SK-N-SH (cell line): ENCODE results near the gene KCNG3. TPM values are rescaled to one million over a fixed set of nuclear protein-coding genes. Genes with fewer than 3 reads are reported as not detected.

ENCODE experiments used
- CTCF ChIA-PET: fragments of 300-600, 350-600 bp; formaldehyde crosslinking; extraction: SDS; loops from one replicate; lab custom pipeline; 2021; lab: Yijun Ruan, JAX
- POLR2A ChIA-PET: fragments of 350-600 bp; sonication (Branson Sonifier 250); formaldehyde crosslinking; extraction: SDS; loops from one replicate; lab custom pipeline; 2020; ENCODE audit warnings: antibody characterized with exemption, inconsistent platforms; lab: Yijun Ruan, JAX
- DNase-seq: peaks from one replicate; pipeline ENCODE4 v3.0.0; 2012
- H2AFZ ChIP-seq: fragments of 200-600 bp; sonication (generic); 2 replicates; pipeline ENCODE4 v1.8.1; 2016; ENCODE audit warnings: antibody characterized with exemption, mild to moderate bottlenecking, low read depth
- H3F3A ChIP-seq: fragments of 200-600 bp; sonication (generic); replicated peaks from 2 replicates; pipeline ENCODE3; 2016; ENCODE audit warnings: antibody characterized with exemption, mild to moderate bottlenecking; ENCODE audit not compliant: insufficient read depth
- H3K27ac ChIP-seq, 2 experiments: fragments of 200-500 bp in 1 of 2; fragments of 200-600 bp in 1 of 2; sonication (Bioruptor generic) in 1 of 2; sonication (generic), shearing (Covaris generic) in 1 of 2; 2 replicates each; pipeline versions ENCODE4 v1.5.1 to v1.6.1; 2014 to 2016; ENCODE audit warnings: low read depth in 2 of 2, inconsistent platforms in 1 of 2, low read length in 1 of 2, mild to moderate bottlenecking in 1 of 2, mixed read lengths in 1 of 2
- H3K27me3 ChIP-seq: fragments of 200-600 bp; sonication (generic), shearing (Covaris generic); 2 replicates; pipeline ENCODE4 v1.6.1; 2016; ENCODE audit warnings: mixed run types; ENCODE audit not compliant: insufficient read depth
- H3K36me3 ChIP-seq, 2 experiments: fragments of 200-500 bp in 1 of 2; fragments of 200-600 bp in 1 of 2; sonication (Bioruptor generic) in 1 of 2; sonication (generic) in 1 of 2; replicated peaks in 1 of 2; 2 replicates each; pipeline versions ENCODE3 to v1.5.1; 2014 to 2016; ENCODE audit warnings: low read length in 1 of 2, mild to moderate bottlenecking in 1 of 2; ENCODE audit not compliant: insufficient read depth in 2 of 2, control insufficient read depth in 1 of 2
- H3K4me1 ChIP-seq, 2 experiments: fragments of 200-500 bp in 1 of 2; fragments of 200-600 bp in 1 of 2; sonication (Bioruptor generic) in 1 of 2; sonication (generic), shearing (Covaris generic) in 1 of 2; 2 replicates each; pipeline versions ENCODE4 v1.5.1 to v1.6.1; 2014 to 2016; ENCODE audit warnings: low read depth in 1 of 2, low read length in 1 of 2, mixed run types in 1 of 2; ENCODE audit not compliant: insufficient read depth in 2 of 2, control insufficient read depth in 1 of 2
- H3K4me2 ChIP-seq: fragments of 200-600 bp; sonication (generic), shearing (Covaris generic); 2 replicates; pipeline ENCODE4 v1.6.1; 2017; ENCODE audit warnings: mixed run types
- H3K4me3 ChIP-seq, 2 experiments: fragments of 200-500 bp in 1 of 2; fragments of 200-600 bp in 1 of 2; sonication (Bioruptor generic) in 1 of 2; sonication (generic), shearing (Covaris generic) in 1 of 2; 2 replicates each; pipeline versions ENCODE4 v1.5.1 to v1.8.1; 2014 to 2016; ENCODE audit warnings: low read depth in 2 of 2, inconsistent platforms in 1 of 2, low read length in 1 of 2, mild to moderate bottlenecking in 1 of 2, mixed read lengths in 1 of 2, moderate library complexity in 1 of 2
- H3K79me2 ChIP-seq: fragments of 200-600 bp; sonication (generic); 2 replicates; pipeline ENCODE4 v1.8.1; 2017; ENCODE audit warnings: mild to moderate bottlenecking; ENCODE audit not compliant: insufficient read depth
- H3K9ac ChIP-seq: fragments of 200-600 bp; sonication (generic); 2 replicates; pipeline ENCODE4 v1.6.1; 2017; ENCODE audit warnings: mixed run types
- H3K9me2 ChIP-seq: fragments of 200-600 bp; sonication (generic); 2 replicates; pipeline ENCODE4 v1.6.1; 2017; ENCODE audit warnings: mixed run types
- H3K9me3 ChIP-seq: fragments of 200-600 bp; sonication (generic); 2 replicates; pipeline ENCODE4 v1.6.1; 2017; ENCODE audit warnings: mixed run types, mild to moderate bottlenecking, moderate library complexity
- H4K20me1 ChIP-seq: fragments of 200-600 bp; sonication (generic); 2 replicates; pipeline ENCODE4 v1.6.1; 2017; ENCODE audit warnings: mild to moderate bottlenecking, mixed run types; ENCODE audit not compliant: insufficient read depth
- EP300 ChIP-seq, 2 experiments: IDR thresholded peaks; 2 replicates each; pipeline versions ENCODE4 v1.4.0 to v1.6.1; 2012; ENCODE audit warnings: borderline replicate concordance in 1 of 2, low read depth in 1 of 2, low read length in 1 of 2
- EZH2phosphoT487 ChIP-seq: fragments of 200-600 bp; sonication (generic); IDR thresholded peaks from 2 replicates; pipeline ENCODE4 v1.6.1; 2017; ENCODE audit warnings: low read depth, mixed run types, mild to moderate bottlenecking, antibody characterized with exemption, moderate library complexity, borderline replicate concordance
- FOSL2 ChIP-seq: IDR thresholded peaks from 2 replicates; pipeline ENCODE4 v1.4.0; 2012; ENCODE audit warnings: low read depth, mild to moderate bottlenecking, moderate library complexity, borderline replicate concordance
- FOXJ3 ChIP-seq: sonication (generic); formaldehyde crosslinking; IDR thresholded peaks from 2 replicates; pipeline ENCODE4 v1.5.1; 2020; ENCODE audit warnings: mild to moderate bottlenecking, missing genetic modification reagents
- FOXM1 ChIP-seq: IDR thresholded peaks from 2 replicates; pipeline ENCODE4 v1.4.0; 2012; ENCODE audit warnings: low read depth, mild to moderate bottlenecking
- JUND ChIP-seq: IDR thresholded peaks from 2 replicates; pipeline ENCODE4 v1.4.0; 2012
- MXI1 ChIP-seq: IDR thresholded peaks from 2 replicates; pipeline ENCODE4 v1.6.1; 2012; ENCODE audit warnings: mild to moderate bottlenecking, low read depth, low read length, improper control_type of control experiment
- RXRA ChIP-seq: IDR thresholded peaks from 2 replicates; pipeline ENCODE4 v1.4.0; 2012; ENCODE audit warnings: low read depth, mild to moderate bottlenecking, borderline replicate concordance
- SIN3A ChIP-seq: IDR thresholded peaks from 2 replicates; pipeline ENCODE4 v1.6.1; 2012; ENCODE audit warnings: low read depth, mild to moderate bottlenecking, low read length, moderate library complexity, borderline replicate concordance
- SMC3 ChIP-seq: IDR thresholded peaks from 2 replicates; pipeline ENCODE4 v1.6.1; 2012; ENCODE audit warnings: low read depth, low read length, improper control_type of control experiment
- WGBS: methylation state at CpG from one replicate; pipeline ENCODE4 v1.1.6; 2017; ENCODE audit warnings: low lambda C conversion rate; 5-methylcytosine and 5-hydroxymethylcytosine counted together
- polyA plus RNA-seq, 3 experiments: library from polyadenylated mRNA; depleted of rRNA; stranded (reverse); fragments of >200 nt; gene quantifications; 2 replicates each; pipeline ENCODE4 v1.2.3, GENCODE V29; 2012
- TF ChIP-seq, protein P1 (sequence below): IDR thresholded peaks from 2 replicates; pipeline ENCODE4 v1.6.1; 2012; ENCODE audit warnings: mild to moderate bottlenecking, low read depth, low read length, moderate library complexity
- TF ChIP-seq, protein P2 (sequence below): fragments of 150-350 bp; IDR thresholded peaks from 2 replicates; pipeline ENCODE4 v1.6.1; 2016; ENCODE audit warnings: mild to moderate bottlenecking, low read depth, low read length

Gene KCNG3
- polyA plus RNA-seq, 1 of the 3 experiments (the other 2 are of a cell fraction), result 0.03 TPM

DNA sequence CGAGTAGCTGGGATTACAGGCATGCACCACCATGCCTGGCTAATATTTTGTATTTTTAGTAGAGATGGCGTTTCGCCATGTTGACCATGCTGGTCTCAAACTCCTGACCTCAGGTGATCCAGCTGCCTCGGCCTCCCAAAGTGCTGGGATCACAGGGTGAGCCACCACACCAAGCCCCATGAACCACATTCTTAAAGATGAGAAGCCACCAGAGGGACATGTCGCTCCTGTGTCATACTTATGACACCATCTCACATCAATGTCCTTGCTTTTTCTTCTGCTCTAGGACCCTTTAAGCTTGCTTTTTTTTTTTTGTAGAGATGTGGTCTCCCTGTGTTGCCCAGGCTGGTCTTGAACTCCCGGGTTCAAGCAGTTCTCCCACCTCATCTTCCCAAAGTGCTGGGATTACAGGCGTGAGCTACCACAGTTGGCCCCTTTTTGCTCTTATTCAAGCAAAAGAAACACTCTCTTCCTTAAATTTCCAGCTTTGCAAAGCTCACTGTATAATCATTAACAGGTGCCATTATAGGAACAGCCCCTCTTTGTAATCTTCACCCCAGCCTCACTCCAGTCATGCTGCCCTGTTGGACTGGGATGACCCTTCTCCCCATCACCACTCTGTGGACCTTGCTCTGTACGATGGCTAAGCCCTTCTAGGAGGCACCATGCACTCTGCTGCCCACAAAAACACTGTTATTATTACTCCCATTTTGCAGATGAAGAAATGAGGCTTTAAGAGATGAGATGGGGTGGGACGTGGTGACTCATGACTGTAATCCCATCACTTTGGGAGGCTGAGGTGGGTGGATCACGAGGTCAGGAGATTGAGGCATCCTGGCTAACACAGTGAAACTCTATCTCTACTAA lies 10.8 kb upstream of the KCNG3 start:
- H3K4me3 ChIP-seq, result no peak overlapping the region
- H2AFZ ChIP-seq, result no peak overlapping the region
- no peak overlapping the region for H3K4me2 ChIP-seq
- H3K4me1 ChIP-seq, result no peaks in the 10 kb centered on the region
- no peak overlapping the region for H3K27ac ChIP-seq
- no peaks in the 10 kb centered on the region for H3F3A ChIP-seq
- no peaks in the 10 kb centered on the region for H3K79me2 ChIP-seq
- H3K27me3 ChIP-seq, result no peaks in the 10 kb centered on the region
- WGBS, result 81% methylated on average over 10 of the region's 10 CpGs
- TF ChIP-seq RXRA (no peak), FOSL2 (no peak), SIN3A (no peak), SMC3 (no peak), FOXJ3 (no peak), FOXM1 (no peak), EP300 (IDR thresholded peaks at IDR 0.05; ENCODE audit: borderline replicate concordance in 1 of 2, low read depth in 1 of 2, low read length in 1 of 2) (no peak)
- TF ChIP-seq, protein P1, sequence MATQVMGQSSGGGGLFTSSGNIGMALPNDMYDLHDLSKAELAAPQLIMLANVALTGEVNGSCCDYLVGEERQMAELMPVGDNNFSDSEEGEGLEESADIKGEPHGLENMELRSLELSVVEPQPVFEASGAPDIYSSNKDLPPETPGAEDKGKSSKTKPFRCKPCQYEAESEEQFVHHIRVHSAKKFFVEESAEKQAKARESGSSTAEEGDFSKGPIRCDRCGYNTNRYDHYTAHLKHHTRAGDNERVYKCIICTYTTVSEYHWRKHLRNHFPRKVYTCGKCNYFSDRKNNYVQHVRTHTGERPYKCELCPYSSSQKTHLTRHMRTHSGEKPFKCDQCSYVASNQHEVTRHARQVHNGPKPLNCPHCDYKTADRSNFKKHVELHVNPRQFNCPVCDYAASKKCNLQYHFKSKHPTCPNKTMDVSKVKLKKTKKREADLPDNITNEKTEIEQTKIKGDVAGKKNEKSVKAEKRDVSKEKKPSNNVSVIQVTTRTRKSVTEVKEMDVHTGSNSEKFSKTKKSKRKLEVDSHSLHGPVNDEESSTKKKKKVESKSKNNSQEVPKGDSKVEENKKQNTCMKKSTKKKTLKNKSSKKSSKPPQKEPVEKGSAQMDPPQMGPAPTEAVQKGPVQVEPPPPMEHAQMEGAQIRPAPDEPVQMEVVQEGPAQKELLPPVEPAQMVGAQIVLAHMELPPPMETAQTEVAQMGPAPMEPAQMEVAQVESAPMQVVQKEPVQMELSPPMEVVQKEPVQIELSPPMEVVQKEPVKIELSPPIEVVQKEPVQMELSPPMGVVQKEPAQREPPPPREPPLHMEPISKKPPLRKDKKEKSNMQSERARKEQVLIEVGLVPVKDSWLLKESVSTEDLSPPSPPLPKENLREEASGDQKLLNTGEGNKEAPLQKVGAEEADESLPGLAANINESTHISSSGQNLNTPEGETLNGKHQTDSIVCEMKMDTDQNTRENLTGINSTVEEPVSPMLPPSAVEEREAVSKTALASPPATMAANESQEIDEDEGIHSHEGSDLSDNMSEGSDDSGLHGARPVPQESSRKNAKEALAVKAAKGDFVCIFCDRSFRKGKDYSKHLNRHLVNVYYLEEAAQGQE, result no peak
- ChIA-PET POLR2A (no interaction called here), CTCF (interaction anchor here (1.6 to 5.1 kb wide), 3 partner anchors 9 to 159 kb away, joined by 4 to 33 read pairs (median 27); partner anchors contain the start of gene KCNG3)
- H3K36me3 ChIP-seq, result no peaks in the 10 kb centered on the region
- no peak for DNase-seq
- no peak overlapping the region for H3K9ac ChIP-seq
- no peaks in the 10 kb centered on the region for H3K9me3 ChIP-seq
- H4K20me1 ChIP-seq, result no peaks in the 10 kb centered on the region
- no peaks in the 10 kb centered on the region for H3K9me2 ChIP-seq

DNA sequence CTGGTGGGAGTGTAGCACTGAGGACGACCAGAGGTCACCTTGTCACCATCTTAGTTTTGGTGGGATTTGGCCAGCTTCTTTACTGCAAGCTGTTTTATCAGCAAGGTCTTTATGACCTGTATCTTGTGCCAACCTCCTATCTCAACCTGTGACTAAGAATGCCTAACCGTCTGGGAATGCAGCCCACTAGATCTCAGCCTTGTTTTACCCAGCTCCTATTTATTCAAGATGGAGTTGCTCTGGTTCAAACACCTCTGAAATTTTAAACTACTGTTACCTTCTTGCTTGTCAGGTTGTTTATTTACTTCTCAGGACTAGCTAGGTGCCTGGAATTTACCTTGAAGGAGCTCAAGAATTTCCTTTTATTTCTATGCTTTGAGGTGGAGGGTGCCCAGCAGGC lies 9.5 kb upstream of the KCNG3 start:
- POLR2A ChIA-PET, result no interaction called here
- Histone ChIP-seq H3K4me2 (no peak overlapping the region), H3K4me1 (no peaks in the 10 kb centered on the region), H3K79me2 (no peaks in the 10 kb centered on the region), H3K27me3 (no peaks in the 10 kb centered on the region), H3K9me2 (no peaks in the 10 kb centered on the region), H3K27ac (no peak overlapping the region), H3K9me3 (no peaks in the 10 kb centered on the region), H2AFZ (no peak overlapping the region), H3K9ac (no peak overlapping the region), H4K20me1 (no peaks in the 10 kb centered on the region), H3K36me3 (no peaks in the 10 kb centered on the region), H3K4me3 (no peak overlapping the region), H3F3A (no peaks in the 10 kb centered on the region)
- 70% methylated on average over 2 of the region's 2 CpGs for WGBS
- no peak for DNase-seq
- CTCF ChIA-PET, result interaction anchor here (0.7 to 5.1 kb wide), 3 partner anchors 8 to 160 kb away, joined by 3 to 33 read pairs (median 27); partner anchors contain the start of gene KCNG3
- TF ChIP-seq MXI1, result no peak
- TF ChIP-seq FOXM1, result no peak
- TF ChIP-seq EZH2phosphoT487, result no peak
- TF ChIP-seq, protein P2, sequence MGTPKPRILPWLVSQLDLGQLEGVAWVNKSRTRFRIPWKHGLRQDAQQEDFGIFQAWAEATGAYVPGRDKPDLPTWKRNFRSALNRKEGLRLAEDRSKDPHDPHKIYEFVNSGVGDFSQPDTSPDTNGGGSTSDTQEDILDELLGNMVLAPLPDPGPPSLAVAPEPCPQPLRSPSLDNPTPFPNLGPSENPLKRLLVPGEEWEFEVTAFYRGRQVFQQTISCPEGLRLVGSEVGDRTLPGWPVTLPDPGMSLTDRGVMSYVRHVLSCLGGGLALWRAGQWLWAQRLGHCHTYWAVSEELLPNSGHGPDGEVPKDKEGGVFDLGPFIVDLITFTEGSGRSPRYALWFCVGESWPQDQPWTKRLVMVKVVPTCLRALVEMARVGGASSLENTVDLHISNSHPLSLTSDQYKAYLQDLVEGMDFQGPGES, result no peak
- TF ChIP-seq JUND, result no peak
